ENCODE measurements around the gene JUND.
A peak's percentile ranks its signal among the peaks of the same experiment; 100 is the strongest.

JUND gene

GRCh38 chr19:18308051-18308947, 26.9 kb upstream of the JUND start:
- DNase-seq: no peak

DNA sequence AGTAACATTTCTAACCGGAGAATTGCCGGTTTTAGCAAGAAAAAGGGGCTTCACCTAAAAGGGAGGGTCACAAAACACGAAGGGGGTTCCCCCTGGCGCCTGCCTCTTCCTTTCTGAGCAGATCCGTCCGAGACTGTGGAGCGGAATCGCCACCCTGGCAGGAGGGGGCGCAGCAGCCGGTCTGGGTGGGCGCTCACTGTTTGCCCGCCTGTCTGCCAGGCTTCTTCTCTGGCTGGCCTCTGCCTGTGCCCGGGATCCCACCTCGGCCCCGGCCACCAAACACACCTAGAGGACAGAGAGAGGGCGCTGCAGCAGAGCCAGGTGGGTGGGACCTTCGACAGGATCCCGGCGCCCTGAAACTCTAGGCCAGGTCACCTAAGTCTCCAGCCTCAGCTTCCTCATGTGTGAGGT, 25.9 kb upstream of the JUND start:
- DNase-seq: no peak

GRCh38 chr19:18306888-18307260, 25.5 kb upstream of the JUND start:
- DNase-seq: no peak

- no peak for DNase-seq
Observed at GRCh38 chr19:18306209-18306887, 24.9 kb upstream of the JUND start.

DNA sequence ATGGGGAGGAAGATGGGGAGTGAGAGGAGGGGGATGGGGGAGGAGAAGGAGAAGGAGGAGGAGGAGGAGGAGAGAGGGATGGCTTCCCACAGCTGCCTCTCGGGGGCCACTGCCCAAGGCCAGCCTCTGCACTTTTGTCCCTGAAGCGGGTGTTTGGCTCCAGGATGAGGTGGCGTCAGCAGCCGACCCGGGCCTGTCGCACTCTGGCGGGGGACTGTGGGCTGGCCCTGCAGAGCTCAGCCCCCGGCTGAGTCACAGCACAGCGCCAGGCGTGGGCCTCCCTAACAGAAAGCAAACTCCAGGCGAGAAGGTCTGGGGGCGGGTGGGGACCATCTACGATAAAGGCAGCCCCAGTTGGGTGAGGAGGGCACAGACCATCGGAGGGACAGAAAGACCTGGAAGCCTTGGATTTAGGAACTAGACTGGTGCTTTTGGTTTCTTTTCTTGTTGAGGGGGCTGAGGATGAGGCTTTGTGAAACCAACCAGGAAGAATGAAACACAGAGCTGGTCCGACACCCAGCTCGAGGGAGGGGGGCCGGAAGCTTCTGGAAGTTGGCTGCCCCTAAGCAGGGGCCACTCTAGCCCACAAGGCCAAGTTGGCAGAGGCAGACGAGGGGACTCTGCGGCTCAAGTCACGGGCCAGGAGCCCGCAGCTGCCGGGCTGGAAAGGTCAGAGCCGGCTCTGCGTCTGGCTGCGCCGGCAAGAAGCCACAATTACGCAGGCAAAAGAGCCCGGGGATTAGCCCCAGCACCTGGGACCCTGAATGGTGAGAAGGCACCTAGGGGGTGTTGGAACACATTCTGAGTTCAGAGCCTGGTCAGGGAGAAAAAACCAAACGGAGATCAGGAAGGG, 23.3 kb upstream of the JUND start:
- DNase-seq: peak; percentile 89

DNA sequence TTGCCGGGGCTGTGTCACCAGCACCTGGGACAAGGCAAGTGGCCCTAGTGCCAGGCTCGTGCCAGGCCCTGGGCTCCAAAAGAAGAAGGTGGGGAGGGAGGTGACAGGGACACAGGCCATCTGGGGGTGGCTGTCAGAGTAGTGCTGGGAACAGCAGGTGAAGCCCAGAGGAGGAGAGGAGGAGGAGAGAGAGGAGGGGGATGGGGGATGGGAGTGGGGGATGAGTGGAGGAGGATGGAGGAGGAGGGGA, 22.7 kb upstream of the JUND start:
- DNase-seq: no peak

GRCh38 chr19:18301718-18302111, 20.3 kb upstream of the JUND start:
- no peak for DNase-seq

DNA sequence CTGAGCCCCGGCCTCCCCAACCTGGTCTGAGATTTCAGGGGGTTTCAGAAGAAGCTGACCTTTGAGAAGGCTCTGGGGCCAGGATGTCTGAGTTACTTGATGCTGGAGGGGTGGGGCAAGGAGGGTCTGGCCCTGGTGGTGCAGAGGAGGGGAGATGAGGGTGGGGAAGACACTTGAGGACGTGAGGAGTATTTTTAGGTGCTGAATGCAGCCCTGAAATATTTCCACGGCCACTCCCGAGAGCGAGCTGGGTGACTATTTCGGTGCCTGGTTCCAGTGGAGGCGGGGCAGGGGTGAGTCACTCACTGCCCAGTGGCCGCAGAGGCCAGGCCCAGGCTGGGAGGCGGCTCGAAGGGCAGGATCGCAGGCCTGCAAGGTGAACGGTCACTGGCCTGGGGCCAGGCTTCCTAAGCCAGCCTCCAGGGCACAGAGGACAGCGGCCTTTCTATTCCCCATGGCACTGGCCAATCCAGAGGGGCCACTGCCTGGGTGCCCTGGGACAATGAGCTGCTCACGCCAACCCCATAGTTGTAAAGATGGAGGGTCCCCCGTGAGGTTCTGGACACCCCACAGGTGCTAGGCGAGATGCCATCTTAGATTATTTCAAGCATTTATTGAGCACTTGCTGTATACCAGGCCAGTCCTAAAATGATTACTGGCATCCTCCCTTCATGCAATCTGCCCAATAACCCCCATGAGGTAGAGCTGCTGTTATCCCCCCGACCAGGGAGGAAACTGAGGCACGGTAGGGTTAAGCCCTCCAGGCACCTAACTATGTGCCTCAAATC, 19.7 kb upstream of the JUND start:
- DNase-seq: no peak

GRCh38 chr19:18299654-18300053, 18.2 kb upstream of the JUND start:
- no peak for DNase-seq

DNA sequence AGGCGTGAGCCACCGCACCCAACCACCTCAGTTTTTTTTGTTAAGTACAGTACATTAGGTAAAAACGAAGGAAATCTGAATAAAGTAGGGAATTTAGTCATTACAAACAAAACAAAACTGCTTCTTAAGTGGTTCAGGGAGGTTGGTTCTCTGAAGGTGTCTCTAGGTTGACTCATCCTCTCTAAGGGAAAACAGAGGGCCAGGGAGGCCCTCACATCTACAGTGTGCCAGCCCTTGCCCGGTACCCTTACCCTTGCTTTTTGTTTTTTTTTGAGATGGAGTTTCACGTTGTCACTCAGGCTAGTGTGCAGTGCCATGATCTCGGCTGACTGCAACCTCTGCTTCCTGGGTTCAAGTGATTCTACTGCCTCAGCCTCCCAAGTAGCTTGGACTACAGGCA, 17.2 kb upstream of the JUND start:
- no peak for DNase-seq

GRCh38 chr19:18297308-18297707, 15.9 kb upstream of the JUND start:
- no peak for DNase-seq

DNA sequence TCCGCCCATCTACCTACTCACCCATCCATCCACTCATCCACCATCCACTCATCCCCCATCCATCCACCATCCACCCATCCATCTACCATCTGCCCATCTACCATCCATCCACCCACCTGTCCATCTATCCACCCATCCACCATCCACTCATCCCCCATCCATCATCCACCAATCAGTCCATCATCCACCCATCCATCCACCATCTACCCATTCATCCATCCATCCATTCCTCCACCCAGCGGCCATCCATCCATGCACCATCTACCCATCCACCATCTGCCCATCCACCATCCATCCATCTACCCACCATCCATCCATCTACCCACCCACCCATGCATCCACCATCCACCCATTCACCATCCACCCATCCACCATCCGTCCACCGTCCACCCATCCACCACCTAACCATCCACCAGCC, 13.6 kb upstream of the JUND start:
- no peak for DNase-seq

GRCh38 chr19:18294467-18294864, 13.0 kb upstream of the JUND start:
- peak; percentile 97 for DNase-seq

- no peak for DNase-seq
Observed at GRCh38 chr19:18293642-18294466, 12.4 kb upstream of the JUND start.

DNA sequence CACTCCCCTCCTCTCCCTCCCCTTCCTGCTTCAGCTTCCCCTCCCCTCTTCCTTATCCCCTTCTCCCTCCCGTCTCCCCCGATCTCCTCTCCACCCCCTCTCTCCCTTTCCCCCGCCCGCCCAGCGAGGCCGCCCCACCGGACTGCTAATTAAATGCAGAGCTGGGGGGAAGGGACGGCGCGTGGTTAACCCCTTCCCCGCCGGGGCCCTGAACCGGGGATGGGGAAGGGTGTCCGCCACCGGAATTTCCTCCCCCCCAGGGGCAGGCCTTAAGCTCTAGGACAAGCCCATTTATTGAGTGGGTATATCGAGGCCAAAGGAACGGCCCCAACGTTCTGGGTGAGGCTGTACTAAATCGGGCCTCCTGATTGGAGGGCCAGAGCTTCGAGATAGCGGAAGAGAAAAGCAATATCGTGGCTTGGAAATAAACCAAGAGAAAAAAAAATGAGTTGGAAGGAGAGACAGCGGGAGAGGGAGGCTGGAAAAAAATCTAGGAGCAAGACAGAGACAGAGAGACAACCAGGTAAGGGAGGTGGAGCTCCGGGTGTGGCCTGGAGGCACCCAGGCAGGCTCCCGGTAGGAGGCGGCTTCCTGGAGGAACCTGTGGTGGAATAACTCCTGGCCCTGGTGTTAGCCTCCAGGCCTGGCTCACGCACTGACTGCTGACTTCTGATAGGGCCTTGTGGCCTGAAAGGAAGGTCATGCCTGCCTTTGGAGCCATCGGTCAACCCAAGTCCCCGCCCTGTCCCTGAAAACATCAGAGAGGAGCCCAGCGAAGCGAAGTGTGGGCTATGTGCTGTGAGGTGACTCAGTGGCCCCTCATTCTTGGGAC, 11.6 kb upstream of the JUND start:
- no peak for DNase-seq

GRCh38 chr19:18292462-18292809, 11.0 kb upstream of the JUND start:
- DNase-seq: no peak

GRCh38 chr19:18291590-18292461, 10.4 kb upstream of the JUND start:
- DNase-seq: peak; percentile 81

- peak; percentile 33 for DNase-seq
Observed at GRCh38 chr19:18291019-18291524, 9.7 kb upstream of the JUND start.

DNA sequence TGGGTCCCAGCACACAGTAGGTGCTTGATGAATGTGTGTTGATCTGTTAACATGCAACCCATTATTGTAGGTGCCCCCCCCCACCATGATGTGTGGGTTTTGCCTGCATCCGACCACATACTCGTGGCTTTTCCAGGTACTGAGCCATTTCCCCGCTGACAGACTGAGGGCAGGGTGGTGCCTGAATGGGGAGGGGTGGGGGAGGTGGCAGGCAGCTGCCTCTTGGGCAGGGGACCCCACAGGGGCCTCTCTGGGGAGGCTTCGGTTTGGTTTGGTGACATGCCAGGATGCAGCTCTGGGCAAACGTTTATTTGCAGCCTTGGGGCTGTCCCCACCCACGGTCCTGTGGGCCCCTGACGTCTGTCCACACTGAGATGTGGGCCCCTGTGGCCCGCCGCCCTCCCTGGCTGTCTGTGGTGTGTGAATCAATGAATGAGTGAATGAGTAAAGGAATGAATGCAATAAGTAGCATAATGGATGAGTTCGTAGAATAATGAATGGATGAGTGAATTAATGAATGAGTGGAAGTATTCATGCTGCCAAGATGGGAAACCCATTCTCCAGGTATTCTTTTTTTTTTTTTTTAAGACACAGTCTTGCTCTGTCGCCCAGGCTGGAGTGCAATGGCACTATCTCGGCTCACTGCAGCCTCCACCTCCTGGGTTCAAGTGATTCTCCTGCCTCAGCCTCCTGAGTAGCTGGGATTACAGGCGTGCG, 9.0 kb upstream of the JUND start:
- DNase-seq: peak; percentile 78

All from activated CD8-positive, alpha-beta memory T cell treated with anti-CD3 and anti-CD28 coated beads, Interleukin-2, amount 50 U/mL, for 4 hours (primary cell).